Tibial nerve (tissue), 4 donors: ENCODE data around the gene TPD52L2. TPM values are rescaled to one million over a fixed set of nuclear protein-coding genes. Genes with fewer than 3 reads are reported as not detected.

Experiments
- DNase-seq, 2 donors: peaks; one replicate each; pipeline ENCODE4 v3.0.0-alpha.2; 2019; ENCODE audit warnings: low spot score in 2 of 2
- H3K27ac ChIP-seq, 4 donors: fragments of 200-600 bp; sonication (generic) in 3 of 4; one replicate each; pipeline ENCODE4 v1.5.1; 2017 to 2019; ENCODE audit warnings: mild to moderate bottlenecking in 1 of 4
- H3K27me3 ChIP-seq, 2 donors: fragments of 200-600 bp; sonication (generic) in 1 of 2; one replicate each; pipeline versions ENCODE4 v1.5.1 to v1.6.0; 2017 to 2019
- H3K36me3 ChIP-seq, 3 donors: fragments of 200-600 bp; sonication (generic); one replicate each; pipeline ENCODE4 v1.5.1; 2018 to 2019
- H3K4me1 ChIP-seq, 4 donors: fragments of 200-600 bp; sonication (generic) in 3 of 4; one replicate each; pipeline ENCODE4 v1.5.1; 2017 to 2019
- H3K4me3 ChIP-seq, 4 donors: fragments of 200-600 bp; sonication (generic) in 3 of 4; one replicate each; pipeline ENCODE4 v1.5.1; 2017 to 2019; ENCODE audit warnings: mild to moderate bottlenecking in 1 of 4, moderate library complexity in 1 of 4
- H3K9me3 ChIP-seq, 4 donors: fragments of 200-600 bp; sonication (generic) in 3 of 4; one replicate each; pipeline ENCODE4 v1.5.1; 2017 to 2019
- EP300 ChIP-seq, 2 donors: sonication (generic); formaldehyde crosslinking; IDR thresholded peaks; one replicate each; pipeline ENCODE4 v1.6.1; 2017; ENCODE audit warnings: antibody characterized with exemption in 2 of 2, mild to moderate bottlenecking in 1 of 2
- POLR2A ChIP-seq, 2 donors: fragments of 450-650 bp; IDR thresholded peaks; one replicate each; pipeline ENCODE4 v1.6.1; 2017; ENCODE audit warnings: antibody characterized with exemption in 2 of 2, mild to moderate bottlenecking in 2 of 2, moderate library complexity in 2 of 2
- whole genome bisulfite sequencing, 2 donors: methylation state at CpG; one replicate each; pipeline ENCODE4 v1.1.5; 2018; 5-methylcytosine and 5-hydroxymethylcytosine counted together
- total RNA-seq, 4 donors: library from RNA; depleted of rRNA; stranded (reverse); fragments of >200 nt; gene quantifications; one replicate each; pipeline ENCODE4 v1.1.0, GENCODE V29; 2016
- TF ChIP-seq, protein P1 (sequence below), 5 experiments: fragments of 200-600 bp in 3 of 5; fragments of 450-650 bp in 2 of 5; sonication (generic) in 3 of 5; IDR thresholded peaks; one replicate each; pipeline ENCODE4 v1.5.1; 2016 to 2019; ENCODE audit warnings: antibody characterized with exemption in 5 of 5, mild to moderate bottlenecking in 3 of 5, moderate library complexity in 2 of 5

The TPD52L2 gene
- total RNA-seq, 4 donors from 2014 or later: 108 to 122 (median 115) TPM

DNA sequence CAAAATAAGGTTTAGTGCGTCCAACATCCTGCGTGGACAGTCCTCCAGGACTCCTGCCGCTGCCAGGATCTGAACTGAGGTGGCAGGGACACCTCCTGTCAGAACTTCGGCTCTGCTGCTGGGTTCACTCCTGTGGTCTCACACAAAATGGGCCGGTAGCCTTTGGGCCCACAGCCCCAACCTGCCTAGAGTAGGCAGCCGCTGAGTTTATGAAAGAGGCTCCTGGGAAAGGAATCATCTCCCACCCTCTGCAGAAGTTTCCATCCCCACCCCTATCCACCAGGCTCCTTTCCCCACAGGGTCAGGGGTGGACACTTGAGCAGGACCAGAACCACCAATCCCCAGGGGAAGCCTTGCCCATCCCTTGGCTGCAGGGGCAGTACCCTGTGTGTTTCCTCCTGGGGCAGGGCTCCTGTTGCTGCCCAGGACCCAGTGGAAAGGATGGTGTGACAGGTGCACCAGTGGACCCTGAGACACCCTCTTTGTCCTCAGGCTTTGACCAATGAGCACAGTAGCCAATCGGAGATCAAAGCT, 5.8 kb upstream of the TPD52L2 start:
- peaks cover 2 to 67% (median 37%) of the 10 kb centered on the region in 4 donors for H3K4me1 ChIP-seq
- 34 to 35% methylated on average over 7 of the region's 7 CpGs for WGBS, 2 donors
- no peak for TF ChIP-seq EP300 (IDR thresholded peaks at IDR 0.05)
- TF ChIP-seq POLR2A (IDR thresholded peaks at IDR 0.05): no peak
- TF ChIP-seq, protein P1, sequence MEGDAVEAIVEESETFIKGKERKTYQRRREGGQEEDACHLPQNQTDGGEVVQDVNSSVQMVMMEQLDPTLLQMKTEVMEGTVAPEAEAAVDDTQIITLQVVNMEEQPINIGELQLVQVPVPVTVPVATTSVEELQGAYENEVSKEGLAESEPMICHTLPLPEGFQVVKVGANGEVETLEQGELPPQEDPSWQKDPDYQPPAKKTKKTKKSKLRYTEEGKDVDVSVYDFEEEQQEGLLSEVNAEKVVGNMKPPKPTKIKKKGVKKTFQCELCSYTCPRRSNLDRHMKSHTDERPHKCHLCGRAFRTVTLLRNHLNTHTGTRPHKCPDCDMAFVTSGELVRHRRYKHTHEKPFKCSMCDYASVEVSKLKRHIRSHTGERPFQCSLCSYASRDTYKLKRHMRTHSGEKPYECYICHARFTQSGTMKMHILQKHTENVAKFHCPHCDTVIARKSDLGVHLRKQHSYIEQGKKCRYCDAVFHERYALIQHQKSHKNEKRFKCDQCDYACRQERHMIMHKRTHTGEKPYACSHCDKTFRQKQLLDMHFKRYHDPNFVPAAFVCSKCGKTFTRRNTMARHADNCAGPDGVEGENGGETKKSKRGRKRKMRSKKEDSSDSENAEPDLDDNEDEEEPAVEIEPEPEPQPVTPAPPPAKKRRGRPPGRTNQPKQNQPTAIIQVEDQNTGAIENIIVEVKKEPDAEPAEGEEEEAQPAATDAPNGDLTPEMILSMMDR (IDR thresholded peaks at IDR 0.05): no peak

DNA sequence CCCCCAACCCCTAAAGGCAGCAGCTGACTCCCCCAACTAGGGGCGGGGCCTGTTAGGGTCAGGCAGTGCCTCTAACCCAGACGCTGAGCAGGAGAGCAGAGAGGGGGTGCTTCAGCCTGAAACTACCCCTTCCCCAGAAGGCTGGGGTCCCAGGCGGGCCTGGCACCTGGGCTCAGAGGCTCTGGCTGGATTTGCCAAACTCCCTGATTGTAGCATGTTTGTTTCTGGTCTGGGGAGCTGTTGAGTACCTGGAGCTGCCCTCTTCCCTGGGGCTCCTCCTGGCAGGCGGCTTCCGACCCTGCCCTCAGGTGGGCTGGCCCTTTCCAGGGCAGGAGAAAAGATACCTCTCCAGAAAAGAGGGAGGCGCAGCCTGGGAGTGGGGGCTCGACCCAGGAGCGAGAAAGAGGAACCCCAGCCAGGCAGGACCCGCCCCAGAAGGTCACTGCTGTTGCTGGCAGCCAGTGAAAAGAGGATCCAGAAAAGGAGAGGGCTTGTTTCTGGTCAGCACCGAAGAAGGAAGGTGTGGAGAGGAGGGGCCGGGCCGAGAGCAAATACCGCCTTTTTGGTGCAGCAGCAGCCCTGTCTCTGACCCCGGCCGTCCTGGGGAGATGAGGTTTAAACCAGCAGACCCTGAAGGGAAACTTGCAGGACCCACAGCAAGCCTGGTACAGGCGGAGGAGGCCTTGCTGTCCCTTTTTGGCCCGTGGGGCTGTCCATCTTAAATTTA, 4.6 kb upstream of the TPD52L2 start:
- WGBS, 2 donors: 64 to 74% methylated on average over 17 of the region's 17 CpGs
- Histone ChIP-seq H3K4me1 (peaks cover 0 to 55% (median 27%) of the 10 kb centered on the region in 4 donors), H3K9me3 (no peaks in the 10 kb centered on the region), H3K4me3 (no peak overlapping the region), H3K27me3 (peaks cover 0 to 8% of the 10 kb centered on the region in 2 donors), H3K27ac (peak overlapping the region in 1 of 4 donors; percentile 34), H3K36me3 (peaks cover 0 to 19% (median 7%) of the 10 kb centered on the region in 3 donors)
- TF ChIP-seq EP300 (IDR thresholded peaks at IDR 0.05): no peak
- no peak for TF ChIP-seq POLR2A (IDR thresholded peaks at IDR 0.05)
- TF ChIP-seq, protein P1 (IDR thresholded peaks at IDR 0.05): no peak
- DNase-seq: no peak

More for the DNA sequence above, 5.8 kb upstream of the TPD52L2 start:
- peaks cover 0 to 19% (median 7%) of the 10 kb centered on the region in 3 donors for H3K36me3 ChIP-seq
- peak overlapping the region in 2 of 4 donors; percentile 65 to 68 for H3K27ac ChIP-seq
- no peaks in the 10 kb centered on the region for H3K9me3 ChIP-seq
- DNase-seq: no peak
- no peak overlapping the region for H3K4me3 ChIP-seq
- peaks cover 0 to 20% of the 10 kb centered on the region in 2 donors for H3K27me3 ChIP-seq

DNA sequence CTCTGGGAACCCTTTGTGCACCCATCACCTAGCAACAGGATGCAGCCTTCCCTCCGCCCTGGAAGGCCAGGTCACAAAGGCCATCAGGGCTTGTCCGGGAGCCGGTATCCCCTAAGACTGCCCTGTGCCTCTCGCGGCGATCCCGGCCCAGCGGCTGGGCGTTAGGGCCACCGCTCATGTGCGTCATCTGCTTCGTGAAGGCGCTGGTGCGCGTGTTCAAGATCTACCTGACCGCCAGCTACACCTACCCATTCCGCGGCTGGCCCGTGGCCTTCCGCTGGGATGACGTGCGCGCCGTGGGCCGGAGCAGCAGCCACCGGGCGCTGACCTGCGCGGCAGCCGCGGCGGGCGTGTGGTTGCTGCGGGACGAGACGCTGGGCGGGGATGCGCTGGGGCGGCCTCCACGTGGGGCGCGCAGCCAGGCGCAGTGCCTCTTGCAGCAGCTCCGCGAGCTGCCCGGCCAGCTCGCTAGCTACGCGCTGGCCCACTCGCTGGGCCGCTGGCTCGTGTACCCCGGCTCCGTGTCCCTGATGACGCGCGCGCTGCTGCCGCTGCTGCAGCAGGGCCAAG, 3.6 kb upstream of the TPD52L2 start, which contains the start of gene ABHD16B:
TSS of gene ABHD16B (plus strand) at position 134 of the 570 bp plus-strand sequence. CDS start at position 177, 43 bp downstream.
- Histone ChIP-seq H3K4me1 (peaks cover 0 to 54% (median 34%) of the 10 kb centered on the region in 4 donors), H3K27me3 (no peaks in the 10 kb centered on the region), H3K36me3 (peaks cover 0 to 19% (median 7%) of the 10 kb centered on the region in 3 donors), H3K9me3 (no peaks in the 10 kb centered on the region), H3K4me3 (no peak within 1 kb of the TSS), H3K27ac (peak within 1 kb of the TSS in 1 of 4 donors; percentile 34)
- WGBS, 2 donors: 93 to 96% methylated on average over 34 to 42 of the region's 59 CpGs
- DNase-seq: no peak
- TF ChIP-seq, protein P1 (IDR thresholded peaks at IDR 0.05): no peak
- TF ChIP-seq EP300 (IDR thresholded peaks at IDR 0.05) (no peak), POLR2A (IDR thresholded peaks at IDR 0.05) (no peak)

DNA sequence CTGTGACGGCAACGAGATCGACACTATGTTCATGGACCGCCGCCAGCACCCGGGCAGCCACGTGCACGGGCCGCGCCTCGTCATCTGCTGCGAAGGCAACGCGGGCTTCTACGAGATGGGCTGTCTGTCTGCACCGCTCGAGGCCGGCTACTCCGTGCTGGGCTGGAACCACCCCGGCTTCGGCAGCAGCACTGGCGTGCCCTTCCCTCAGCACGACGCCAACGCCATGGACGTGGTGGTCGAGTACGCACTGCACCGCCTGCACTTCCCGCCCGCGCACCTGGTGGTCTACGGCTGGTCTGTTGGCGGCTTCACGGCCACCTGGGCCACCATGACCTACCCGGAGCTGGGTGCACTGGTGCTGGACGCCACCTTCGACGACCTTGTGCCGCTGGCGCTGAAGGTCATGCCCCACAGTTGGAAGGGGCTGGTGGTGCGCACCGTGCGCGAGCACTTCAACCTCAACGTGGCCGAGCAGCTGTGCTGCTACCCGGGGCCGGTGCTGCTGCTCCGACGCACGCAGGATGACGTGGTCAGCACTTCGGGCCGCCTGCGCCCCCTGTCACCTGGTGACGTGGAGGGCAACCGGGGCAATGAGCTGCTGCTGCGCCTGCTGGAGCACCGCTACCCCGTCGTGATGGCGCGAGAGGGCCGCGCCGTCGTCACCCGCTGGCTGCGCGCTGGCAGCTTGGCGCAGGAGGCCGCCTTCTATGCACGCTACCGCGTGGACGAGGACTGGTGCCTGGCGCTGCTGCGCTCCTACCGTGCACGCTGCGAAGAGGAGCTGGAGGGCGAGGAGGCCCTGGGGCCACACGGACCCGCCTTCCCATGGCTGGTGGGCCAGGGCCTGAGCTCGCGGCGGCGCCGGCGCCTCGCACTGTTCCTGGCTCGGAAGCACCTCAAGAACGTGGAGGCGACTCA, 2.8 kb upstream of the TPD52L2 start:
- H3K27me3 ChIP-seq: no peaks in the 10 kb centered on the region
- H3K9me3 ChIP-seq: no peaks in the 10 kb centered on the region
- H3K36me3 ChIP-seq: peaks cover 0 to 19% (median 7%) of the 10 kb centered on the region in 3 donors
- DNase-seq: no peak
- H3K27ac ChIP-seq: no peak overlapping the region
- TF ChIP-seq POLR2A (IDR thresholded peaks at IDR 0.05): no peak
- TF ChIP-seq, protein P1 (IDR thresholded peaks at IDR 0.05): no peak
- no peak for TF ChIP-seq EP300 (IDR thresholded peaks at IDR 0.05)
- H3K4me3 ChIP-seq: no peak overlapping the region
- peaks cover 0 to 57% (median 37%) of the 10 kb centered on the region in 4 donors for H3K4me1 ChIP-seq
- 96% methylated on average over 72 to 85 of the region's 95 CpGs for WGBS, 2 donors
